CMK (cell line): ENCODE results near the gene COL18A1.
"Not testable (repeated sequence)": the region's sequence is repeated elsewhere in the genome, so short reads cannot be mapped to it uniquely, and the experiment has no call there.

Experiments used
- DNase-seq: peaks from one replicate; pipeline ENCODE4 v3.0.0-alpha.2; 2010; ENCODE audit warnings: low read depth

COL18A1 gene

DNA sequence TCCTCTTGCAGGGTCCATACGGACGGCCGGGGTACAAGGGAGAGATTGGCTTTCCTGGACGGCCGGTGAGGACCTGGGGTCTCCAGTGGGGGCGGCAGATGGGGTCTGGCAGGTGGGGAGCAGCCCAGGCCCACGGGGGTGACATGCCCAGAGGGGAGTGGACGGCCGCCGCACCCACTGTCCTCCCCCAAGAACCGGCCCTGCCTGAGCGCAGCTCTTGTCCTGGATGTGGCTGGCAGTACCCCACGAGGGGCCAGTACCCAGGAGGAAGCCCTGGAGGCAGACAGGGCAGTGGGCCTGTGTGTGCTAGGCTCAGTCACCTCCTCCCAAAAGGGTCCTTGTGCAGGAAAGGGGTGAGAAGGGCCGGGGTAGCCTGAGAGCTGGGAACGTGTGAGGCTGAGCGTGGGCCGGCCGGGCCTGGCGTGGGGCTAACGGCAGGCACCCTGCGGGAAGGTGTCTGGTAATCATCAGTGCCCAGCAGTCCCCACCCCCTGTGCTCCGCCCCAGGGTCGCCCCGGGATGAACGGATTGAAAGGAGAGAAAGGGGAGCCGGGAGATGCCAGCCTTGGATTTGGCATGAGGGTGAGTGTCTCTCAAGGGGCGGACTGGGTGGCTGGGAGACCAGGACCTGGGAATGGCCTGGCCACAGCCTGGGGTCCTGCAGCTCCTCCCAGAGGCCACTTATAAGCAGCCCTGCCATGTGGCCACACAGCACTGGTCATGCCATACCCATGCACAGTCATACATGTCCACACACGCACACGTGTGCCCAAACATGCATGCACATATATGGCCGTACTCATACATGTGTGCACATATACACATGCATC, 90.1 kb downstream of the COL18A1 start:
- no peak for DNase-seq

GRCh38 chr21:45496151-45496967, 91.4 kb downstream of the COL18A1 start:
- DNase-seq: no peak

DNA sequence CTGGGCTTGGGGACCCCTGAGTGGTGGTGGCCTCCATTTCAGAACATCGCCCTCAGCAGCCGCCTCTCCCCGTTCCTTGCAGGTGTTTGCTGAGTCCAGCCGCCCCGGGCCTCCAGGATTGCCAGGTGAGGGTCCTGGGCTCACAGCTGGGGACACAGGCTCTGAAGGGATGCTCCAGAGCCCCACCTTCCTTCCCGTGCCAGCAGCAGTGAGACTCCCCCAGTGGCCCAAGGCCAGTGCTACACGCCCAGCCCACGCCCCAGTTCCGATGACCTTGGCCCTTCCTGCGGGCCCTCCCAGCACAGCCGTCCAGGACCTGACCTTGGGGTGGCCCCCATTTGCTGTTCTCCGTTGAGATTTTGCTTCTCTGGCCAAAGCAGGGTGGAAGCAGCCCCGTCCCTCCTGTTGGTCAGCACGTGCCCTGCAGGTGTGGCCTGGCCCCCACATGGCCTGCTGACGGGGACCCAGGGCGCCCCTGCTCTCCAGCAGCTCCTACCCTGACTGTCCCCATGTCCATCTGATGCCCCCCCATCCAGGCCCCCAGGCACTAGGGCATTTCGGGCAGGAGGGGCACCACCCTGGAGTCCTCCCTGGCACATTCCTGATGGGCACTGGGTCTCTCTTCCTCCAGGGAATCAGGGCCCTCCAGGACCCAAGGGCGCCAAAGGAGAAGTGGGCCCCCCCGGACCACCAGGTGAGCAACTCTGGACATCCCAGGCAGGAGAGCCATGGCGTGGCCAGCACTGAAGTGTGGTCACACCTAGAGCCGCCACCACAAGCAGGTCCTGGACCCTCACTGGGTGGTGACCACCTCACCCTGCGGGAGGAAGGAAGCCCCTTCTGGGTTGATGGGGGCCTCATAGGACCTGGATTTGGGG, 92.2 kb downstream of the COL18A1 start:
- no peak for DNase-seq

GRCh38 chr21:45497846-45498645, 93.1 kb downstream of the COL18A1 start:
- DNase-seq: no peak

DNA sequence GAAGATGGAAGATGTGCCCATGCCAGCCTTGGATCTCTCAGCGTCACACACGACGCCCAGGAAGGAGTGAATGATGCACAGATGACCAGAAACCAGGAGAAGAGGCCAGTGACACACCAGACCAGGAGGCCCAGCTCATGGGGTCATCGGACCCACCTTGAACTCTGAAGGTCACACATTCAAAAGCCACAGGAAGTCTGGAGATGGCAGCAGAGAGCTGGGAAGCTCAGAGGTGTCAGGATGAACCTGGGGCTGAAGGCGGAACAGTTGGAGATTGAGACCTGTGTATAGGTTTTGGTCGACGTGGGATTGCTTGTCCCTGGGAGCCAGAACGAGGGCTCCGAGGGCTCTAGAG, 93.7 kb downstream of the COL18A1 start:
- no peak for DNase-seq

GRCh38 chr21:45499201-45499750, 94.3 kb downstream of the COL18A1 start:
- DNase-seq: no peak

GRCh38 chr21:45499970-45500577, 95.1 kb downstream of the COL18A1 start:
- DNase-seq: no peak

DNA sequence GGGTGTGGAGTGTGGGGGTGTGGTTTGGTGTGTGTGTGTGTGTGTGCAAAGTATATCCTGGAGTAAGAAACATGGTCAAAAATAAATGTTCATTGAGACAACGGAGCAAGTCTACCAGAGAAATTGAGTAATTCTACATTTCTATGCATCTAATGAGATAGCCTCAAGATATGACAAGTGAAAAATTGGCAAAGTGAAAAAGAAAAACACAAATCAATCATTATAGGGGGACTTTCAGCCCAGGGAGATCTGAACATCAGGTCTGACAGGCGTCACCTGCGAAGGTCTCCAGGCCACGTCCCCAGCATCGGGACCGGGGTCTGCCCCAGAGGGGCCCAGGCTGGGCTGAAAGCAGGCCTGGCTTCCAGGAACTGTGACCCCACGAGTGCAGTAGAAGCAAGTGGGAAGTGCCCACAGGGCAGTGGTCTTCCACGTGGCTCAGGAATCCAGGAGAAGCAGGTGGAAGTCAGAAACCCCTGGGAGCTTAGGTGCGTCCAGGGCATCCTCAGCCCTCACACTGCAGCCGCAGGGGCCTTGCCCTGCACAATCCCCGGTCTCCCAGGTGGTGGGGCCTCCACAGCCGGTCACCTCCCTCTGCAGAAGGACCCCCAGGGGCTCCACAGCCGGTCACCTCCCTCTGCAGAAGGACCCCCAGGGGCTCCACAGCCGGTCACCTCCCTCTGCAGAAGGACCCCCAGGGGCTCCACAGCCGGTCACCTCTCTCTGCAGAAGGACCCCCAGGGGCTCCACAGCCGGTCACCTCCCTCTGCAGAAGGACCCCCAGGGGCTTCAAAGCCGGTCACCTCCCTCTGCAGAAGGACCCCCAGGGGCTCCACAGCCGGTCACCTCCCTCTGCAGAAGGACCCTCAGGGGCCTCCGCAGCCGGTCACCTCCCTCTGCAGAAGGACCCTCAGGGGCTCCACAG, 96.4 kb downstream of the COL18A1 start:
- not testable (repeated sequence) for DNase-seq

GRCh38 chr21:45502006-45502345, 97.0 kb downstream of the COL18A1 start:
- DNase-seq: no peak

DNA sequence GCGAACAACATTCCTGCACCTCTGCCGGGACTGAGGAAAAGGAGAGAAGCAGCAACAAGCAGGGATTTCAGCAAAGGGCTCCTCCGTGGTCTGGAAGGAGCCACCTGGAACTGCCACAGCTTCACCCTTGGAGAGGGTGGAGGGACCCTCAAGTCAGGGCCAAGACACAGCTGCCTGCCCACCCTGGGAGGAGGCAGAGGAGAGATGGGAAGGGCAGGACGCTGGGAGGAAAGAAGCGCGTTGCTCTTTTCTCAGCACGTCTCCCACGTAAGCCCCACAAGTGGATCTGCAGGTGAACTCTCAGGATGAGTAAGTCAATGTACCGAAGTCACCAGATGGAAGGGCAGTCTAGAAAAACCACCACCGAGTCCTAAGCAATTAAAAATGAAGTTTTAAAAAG, 97.6 kb downstream of the COL18A1 start:
- no peak for DNase-seq

GRCh38 chr21:45503226-45503625, 98.3 kb downstream of the COL18A1 start:
- DNase-seq: not testable (repeated sequence)

DNA sequence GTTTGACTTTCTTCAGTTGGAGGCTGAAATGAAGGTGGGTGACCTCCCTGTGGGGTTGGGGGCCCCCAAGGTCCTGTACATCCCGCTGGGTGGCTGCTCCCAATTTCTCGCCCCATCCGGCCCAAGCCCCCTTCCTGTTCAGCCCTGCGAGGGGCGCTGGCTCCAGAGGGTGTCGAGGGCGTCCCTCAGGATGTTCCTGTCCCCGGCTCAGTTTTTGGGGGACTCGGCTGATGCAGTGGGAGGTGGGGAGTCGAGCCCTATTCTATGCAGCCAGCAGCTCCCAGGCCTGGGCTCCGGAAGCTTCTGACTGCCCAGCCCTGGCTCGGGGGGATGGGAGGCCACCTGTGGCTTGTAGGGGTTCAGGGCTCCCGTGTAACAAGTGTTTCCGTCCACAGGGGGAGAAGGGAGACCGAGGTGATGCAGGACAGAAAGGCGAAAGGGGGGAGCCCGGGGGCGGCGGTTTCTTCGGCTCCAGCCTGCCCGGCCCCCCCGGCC, 99.1 kb downstream of the COL18A1 start:
- DNase-seq: no peak

DNA sequence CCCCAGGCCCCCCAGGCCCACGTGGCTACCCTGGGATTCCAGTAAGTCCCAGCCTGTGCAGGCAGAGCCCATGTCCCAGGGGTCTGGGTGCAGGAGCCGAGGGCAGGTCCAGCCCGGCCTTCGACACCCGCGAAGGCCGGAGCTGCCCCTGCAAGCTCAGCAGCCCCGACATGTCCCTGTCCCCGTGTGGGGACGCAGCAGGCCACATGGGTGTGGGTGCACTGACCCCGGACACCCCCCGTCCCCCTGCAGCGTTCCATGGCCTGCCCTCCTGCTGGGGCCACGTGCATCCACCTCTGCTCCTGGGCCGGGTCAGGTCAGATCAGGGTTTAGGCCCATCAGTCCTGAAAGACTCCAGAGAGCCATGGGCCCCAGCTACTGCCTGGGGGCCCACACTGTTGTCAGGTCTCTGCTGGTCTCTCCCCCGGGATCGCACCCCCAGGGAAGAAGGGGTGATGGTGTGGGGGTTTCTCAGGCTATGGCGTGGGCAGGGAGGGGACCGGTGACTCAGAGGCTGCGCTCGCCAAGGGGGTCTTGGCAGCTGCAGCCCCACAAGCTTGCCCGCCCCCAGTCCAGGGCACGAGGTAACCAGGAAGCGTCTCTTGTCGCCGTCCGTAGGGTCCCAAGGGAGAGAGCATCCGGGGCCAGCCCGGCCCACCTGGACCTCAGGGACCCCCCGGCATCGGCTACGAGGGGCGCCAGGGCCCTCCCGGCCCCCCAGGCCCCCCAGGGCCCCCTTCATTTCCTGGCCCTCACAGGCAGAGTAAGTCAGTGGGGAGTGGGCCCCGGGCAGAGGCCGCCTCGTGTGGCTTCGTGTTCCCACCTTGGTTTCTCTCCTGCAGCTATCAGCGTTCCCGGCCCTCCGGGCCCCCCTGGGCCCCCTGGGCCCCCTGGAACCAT, 99.8 kb downstream of the COL18A1 start:
- DNase-seq: no peak

GRCh38 chr21:45505416-45506021, 100.6 kb downstream of the COL18A1 start:
- no peak for DNase-seq

DNA sequence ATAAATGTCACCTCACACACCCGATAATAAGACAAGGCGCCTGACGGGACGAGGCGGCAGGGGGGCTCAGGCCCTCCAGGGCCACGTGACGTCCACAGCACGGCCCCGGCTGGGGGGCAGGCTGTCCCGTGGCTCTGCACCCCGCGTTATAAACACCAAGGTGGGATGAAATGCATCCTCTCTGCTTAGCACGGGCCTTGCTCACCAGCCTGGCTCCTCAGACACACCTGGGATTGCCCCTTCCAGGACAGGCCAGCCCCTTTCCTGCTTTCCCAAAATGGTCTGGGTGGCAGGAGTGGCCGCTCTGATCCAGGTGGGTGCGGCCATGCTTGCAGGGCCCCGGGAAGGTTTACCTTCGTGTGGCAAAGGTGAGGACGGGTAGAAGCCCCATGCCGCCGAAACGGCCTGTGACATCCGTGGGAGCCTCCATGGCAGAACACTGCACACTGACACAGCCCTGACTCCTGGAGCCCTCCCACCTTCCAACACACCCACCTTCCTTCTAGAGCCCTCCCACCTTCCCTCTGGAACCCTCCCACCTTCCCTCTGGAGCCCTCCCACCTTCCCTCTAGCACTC, 101.4 kb downstream of the COL18A1 start:
- DNase-seq: no peak

- no peak for DNase-seq
Measured at GRCh38 chr21:45506836-45507522, 102.0 kb downstream of the COL18A1 start.

GRCh38 chr21:45507523-45507875, 102.5 kb downstream of the COL18A1 start:
- DNase-seq: no peak
